Testis (tissue), 3 donors: ENCODE data around the gene RUSF1. TPM values are rescaled to one million over a fixed set of nuclear protein-coding genes. Genes with fewer than 3 reads are reported as not detected.

ENCODE experiments used
- DNase-seq: peaks from one replicate; pipeline ENCODE4 v3.0.0-alpha.2; 2019
- H3K27ac ChIP-seq, 2 donors: fragments of 200-600 bp; sonication (generic); one replicate each; pipeline ENCODE4 v1.5.1; 2019
- H3K27me3 ChIP-seq: fragments of 200-600 bp; sonication (generic); one replicate; pipeline ENCODE4 v1.5.1; 2019
- H3K36me3 ChIP-seq: fragments of 200-600 bp; sonication (generic); one replicate; pipeline ENCODE4 v1.5.1; 2017; ENCODE audit warnings: low read depth; ENCODE audit errors: missing control alignments
- H3K4me1 ChIP-seq: fragments of 200-600 bp; sonication (generic); one replicate; pipeline ENCODE4 v1.5.1; 2019
- H3K4me3 ChIP-seq, 2 donors: fragments of 200-600 bp; sonication (generic); one replicate each; pipeline ENCODE4 v1.5.1; 2017 to 2019
- H3K9me3 ChIP-seq: fragments of 200-600 bp; sonication (generic); one replicate; pipeline ENCODE4 v1.5.1; 2017
- POLR2A ChIP-seq: fragments of 450-650 bp; IDR thresholded peaks from one replicate; pipeline ENCODE4 v1.6.1; 2017; ENCODE audit warnings: antibody characterized with exemption, mild to moderate bottlenecking, moderate library complexity
- WGBS, 2 donors: methylation state at CpG; one replicate each; pipeline ENCODE4 v1.1.5; 2018; 5-methylcytosine and 5-hydroxymethylcytosine counted together
- intact Hi-C: fragments of 100-400 bp; cut with DNase I; formaldehyde crosslinking; loops from one replicate; pipeline ENCODE4 v1.15.1; 2023; ENCODE audit warnings: low total_unique reads
- polyA plus RNA-seq: library from polyadenylated mRNA; stranded (reverse); fragments of 350-450 nt; fragmentation: Illumina TruSeq; extraction: RNeasy Lipid Tissue Mini Kit (QIAGEN cat#74804); gene quantifications from one replicate; pipeline ENCODE4 v1.2.3, GENCODE V29; 2014; ENCODE audit warnings: low read depth, low replicate concordance; ENCODE audit not compliant: insufficient read depth
- total RNA-seq, 2 donors: library from RNA; depleted of rRNA; stranded (reverse); fragments of >200 nt; gene quantifications; one replicate each; pipeline ENCODE4 v1.2.3, GENCODE V29; 2016
- TF ChIP-seq, protein P1 (sequence below), 3 experiments: fragments of 450-650 bp in 2 of 3; fragments of 200-600 bp in 1 of 3; sonication (generic) in 1 of 3; IDR thresholded peaks; one replicate each; pipeline ENCODE4 v1.5.1; 2016 to 2019; ENCODE audit warnings: antibody characterized with exemption in 3 of 3, mild to moderate bottlenecking in 2 of 3, moderate library complexity in 1 of 3

The RUSF1 gene
- total and polyA plus RNA-seq, 3 donors from 2014 or later = 75.8 to 124 (median 102) TPM

DNA sequence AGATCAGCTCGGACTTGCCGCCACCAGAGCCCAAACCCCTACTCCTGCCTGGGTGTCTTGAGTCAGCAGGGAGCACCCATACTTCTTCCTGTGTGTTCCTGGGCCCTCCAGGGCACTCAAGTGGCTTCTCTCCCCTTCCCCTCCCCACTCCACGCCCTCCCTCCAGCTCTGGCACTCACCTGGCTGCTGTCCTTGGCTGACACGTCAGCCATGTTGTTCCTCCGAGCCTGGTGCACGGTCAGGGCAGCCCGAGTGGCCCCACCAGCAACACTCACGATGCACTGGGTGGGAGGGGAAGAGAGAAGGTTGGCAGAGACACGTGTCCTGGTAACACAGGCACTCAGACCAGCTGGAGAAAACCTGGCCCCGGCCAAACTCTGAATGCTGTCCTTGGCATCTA is 11.5 kb downstream of the RUSF1 start:
- TF ChIP-seq, protein P1, sequence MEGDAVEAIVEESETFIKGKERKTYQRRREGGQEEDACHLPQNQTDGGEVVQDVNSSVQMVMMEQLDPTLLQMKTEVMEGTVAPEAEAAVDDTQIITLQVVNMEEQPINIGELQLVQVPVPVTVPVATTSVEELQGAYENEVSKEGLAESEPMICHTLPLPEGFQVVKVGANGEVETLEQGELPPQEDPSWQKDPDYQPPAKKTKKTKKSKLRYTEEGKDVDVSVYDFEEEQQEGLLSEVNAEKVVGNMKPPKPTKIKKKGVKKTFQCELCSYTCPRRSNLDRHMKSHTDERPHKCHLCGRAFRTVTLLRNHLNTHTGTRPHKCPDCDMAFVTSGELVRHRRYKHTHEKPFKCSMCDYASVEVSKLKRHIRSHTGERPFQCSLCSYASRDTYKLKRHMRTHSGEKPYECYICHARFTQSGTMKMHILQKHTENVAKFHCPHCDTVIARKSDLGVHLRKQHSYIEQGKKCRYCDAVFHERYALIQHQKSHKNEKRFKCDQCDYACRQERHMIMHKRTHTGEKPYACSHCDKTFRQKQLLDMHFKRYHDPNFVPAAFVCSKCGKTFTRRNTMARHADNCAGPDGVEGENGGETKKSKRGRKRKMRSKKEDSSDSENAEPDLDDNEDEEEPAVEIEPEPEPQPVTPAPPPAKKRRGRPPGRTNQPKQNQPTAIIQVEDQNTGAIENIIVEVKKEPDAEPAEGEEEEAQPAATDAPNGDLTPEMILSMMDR (IDR thresholded peaks at IDR 0.05) = no peak
- TF ChIP-seq POLR2A = no peak
- WGBS, 2 donors = 87 to 92% methylated on average over 9 to 10 of the region's 10 CpGs

DNA sequence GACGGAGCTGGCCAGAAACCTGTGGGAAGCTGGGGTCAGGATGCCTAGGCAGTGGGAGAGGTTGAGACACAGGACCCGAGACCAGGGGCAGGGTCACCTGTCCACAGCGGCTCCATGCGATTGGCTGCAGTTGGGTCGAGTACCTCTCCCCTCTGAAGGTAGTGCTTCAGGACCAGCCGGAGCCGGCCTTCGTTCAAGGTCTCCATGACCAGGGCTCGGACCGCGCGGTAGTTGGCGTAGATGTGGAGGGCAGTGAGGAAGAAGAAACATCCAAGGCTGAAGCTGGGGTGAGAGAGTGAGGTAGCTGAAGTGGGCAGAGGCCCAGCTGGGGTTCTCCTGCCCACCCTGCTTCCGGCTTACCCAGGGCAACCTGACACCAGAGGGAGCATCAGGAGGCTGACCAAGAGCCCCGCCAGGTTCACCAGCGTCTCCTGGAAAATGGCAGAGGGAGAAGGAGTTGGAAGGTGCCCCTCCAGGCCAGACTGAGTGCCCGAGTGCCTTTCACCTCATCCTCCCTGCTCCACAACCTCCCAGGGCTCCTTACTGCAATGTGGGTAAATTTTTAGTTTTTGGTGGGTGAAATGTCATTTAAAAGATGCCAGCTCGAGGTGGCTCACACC is 14.6 kb downstream of the RUSF1 start:
- 90 to 91% methylated on average over 18 of the region's 18 CpGs for WGBS, 2 donors
- intact Hi-C loops = no loop called here
- H3K36me3 ChIP-seq = no peaks in the 10 kb centered on the region
- H3K27me3 ChIP-seq = no peaks in the 10 kb centered on the region
- TF ChIP-seq, protein P1 (IDR thresholded peaks at IDR 0.05) = no peak
- no peak for TF ChIP-seq POLR2A
- no peak for DNase-seq
- H3K4me1 ChIP-seq = no peaks in the 10 kb centered on the region
- no peak overlapping the region for H3K27ac ChIP-seq
- H3K9me3 ChIP-seq = no peaks in the 10 kb centered on the region
- H3K4me3 ChIP-seq = no peak overlapping the region

More for the DNA sequence above, 11.5 kb downstream of the RUSF1 start:
- no peaks in the 10 kb centered on the region for H3K9me3 ChIP-seq
- H3K36me3 ChIP-seq = no peaks in the 10 kb centered on the region
- no peak for DNase-seq
- intact Hi-C loops = no loop called here
- H3K4me3 ChIP-seq = no peak overlapping the region
- no peaks in the 10 kb centered on the region for H3K27me3 ChIP-seq
- no peaks in the 10 kb centered on the region for H3K4me1 ChIP-seq
- no peak overlapping the region for H3K27ac ChIP-seq

DNA sequence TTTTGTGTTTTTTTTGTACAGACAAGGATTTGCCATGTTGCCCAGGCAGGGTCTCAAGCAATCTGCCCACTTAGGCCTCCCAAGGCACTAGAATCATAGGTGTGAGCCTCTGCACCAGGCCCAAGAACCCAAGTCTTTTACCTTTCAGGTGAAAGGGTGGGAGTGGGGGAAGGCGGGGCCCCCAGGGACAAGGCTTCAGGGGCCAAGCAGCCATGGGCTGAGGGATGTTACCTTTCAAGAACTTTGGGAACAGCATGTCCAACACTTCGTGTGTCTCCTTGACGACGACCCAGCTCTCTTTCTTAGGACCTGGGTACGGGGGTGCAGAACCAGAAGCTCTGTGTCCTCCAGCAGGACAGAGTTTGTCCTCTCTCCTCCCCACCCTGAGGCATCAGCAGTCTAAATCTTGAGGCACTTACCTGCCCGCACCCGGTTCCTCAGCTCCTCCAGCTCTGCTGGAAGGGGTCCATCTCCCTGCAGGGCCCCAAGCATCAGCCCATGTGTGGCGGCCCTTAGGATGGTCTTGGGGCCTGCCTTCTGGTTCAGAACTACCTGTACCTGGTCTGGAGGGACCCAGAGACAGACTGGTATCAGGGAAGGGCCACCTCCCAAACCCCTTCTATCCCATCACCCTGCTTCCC is 16.3 kb downstream of the RUSF1 start:
- H3K27me3 ChIP-seq = no peaks in the 10 kb centered on the region
- H3K9me3 ChIP-seq = no peaks in the 10 kb centered on the region
- H3K27ac ChIP-seq = no peak overlapping the region
- 93 to 95% methylated on average over 7 to 8 of the region's 8 CpGs for WGBS, 2 donors
- no peak overlapping the region for H3K4me3 ChIP-seq
- TF ChIP-seq, protein P1 (IDR thresholded peaks at IDR 0.05) = no peak
- no peak for TF ChIP-seq POLR2A
- intact Hi-C loops = no loop called here
- H3K4me1 ChIP-seq = peaks cover 11% of the 10 kb centered on the region
- no peak for DNase-seq
- no peaks in the 10 kb centered on the region for H3K36me3 ChIP-seq

DNA sequence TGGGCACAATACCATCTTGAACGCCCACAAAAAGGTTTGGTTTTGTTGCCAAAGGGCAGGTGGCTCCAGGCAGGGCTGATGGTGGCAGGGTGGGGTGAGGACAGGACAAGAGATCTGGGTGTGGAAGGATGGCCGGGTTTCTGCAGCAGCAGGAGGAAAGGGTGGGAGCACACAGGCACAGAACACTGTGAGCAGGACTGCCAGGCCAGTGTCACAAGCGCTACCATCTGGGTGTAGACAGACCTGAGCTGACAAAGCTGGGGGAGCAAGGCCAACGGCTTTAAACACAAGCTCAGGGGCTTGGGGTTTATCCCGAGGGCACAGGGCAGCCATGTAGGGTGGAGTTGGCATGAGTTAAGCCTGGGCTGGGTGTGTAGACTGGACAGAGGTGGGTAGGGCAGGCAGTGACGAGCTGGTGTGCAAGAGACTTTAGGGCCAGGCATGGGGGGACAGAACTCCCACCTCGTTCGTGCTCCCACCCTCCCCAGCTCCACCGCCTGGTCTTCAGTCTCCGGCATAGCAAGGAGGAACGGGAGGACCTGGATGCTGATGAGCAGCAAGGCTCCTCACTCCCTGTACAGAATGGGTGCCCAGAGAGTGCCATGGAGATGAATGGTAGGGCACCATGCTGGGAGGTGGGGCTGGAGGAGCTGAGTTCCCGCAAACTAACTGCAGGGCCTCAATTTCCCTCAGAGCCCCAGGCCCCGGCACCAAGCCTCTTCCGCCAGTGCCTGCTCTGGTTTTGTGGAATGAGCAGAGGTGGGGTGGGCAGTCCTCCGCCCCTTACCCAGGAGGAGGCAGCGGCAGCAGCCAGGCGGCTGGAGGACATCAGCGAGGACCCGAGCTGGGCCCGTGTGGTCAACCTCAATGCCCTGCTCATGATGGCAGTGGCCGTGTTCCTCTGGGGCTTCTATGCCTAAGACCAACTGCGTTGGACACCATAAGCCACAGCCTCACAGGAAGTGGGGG is 18.3 kb downstream of the RUSF1 start:
- 85 to 92% methylated on average over 9 to 22 of the region's 22 CpGs for WGBS, 2 donors
- Histone ChIP-seq H3K27me3 (no peaks in the 10 kb centered on the region), H3K36me3 (no peaks in the 10 kb centered on the region), H3K27ac (no peak overlapping the region), H3K4me3 (no peak overlapping the region), H3K4me1 (peaks cover 11% of the 10 kb centered on the region), H3K9me3 (no peaks in the 10 kb centered on the region)
- TF ChIP-seq, protein P1 (IDR thresholded peaks at IDR 0.05) = no peak
- intact Hi-C loops = no loop called here
- DNase-seq = no peak
